HS-5 (cell line): ENCODE data around the gene FXYD5.

Experiments
- DNase-seq: peaks from one replicate; pipeline ENCODE4 v3.0.0-alpha.2; 2012; ENCODE audit warnings: low read depth

Gene FXYD5

GRCh38 chr19:35154525-35155406 lies at the start of gene FXYD5:
Gene FXYD5 (plus strand): TSS chr19:35154735. CDS start chr19:35155551, 816 bp downstream.
- peak; percentile 46 for DNase-seq

- no peak for DNase-seq
These were observed 49.5 kb upstream of the FXYD5 start for GRCh38 chr19:35105047-35105410.

- no peak for DNase-seq
These were observed 48.9 kb upstream of the FXYD5 start for GRCh38 chr19:35105411-35106290.

GRCh38 chr19:35106291-35106583 lies 48.3 kb upstream of the FXYD5 start:
- DNase-seq: no peak

- no peak for DNase-seq
These were observed 47.5 kb upstream of the FXYD5 start for GRCh38 chr19:35106898-35107541.

- no peak for DNase-seq
These were observed 47.0 kb upstream of the FXYD5 start for GRCh38 chr19:35107545-35107944.

GRCh38 chr19:35108730-35109129 lies 45.8 kb upstream of the FXYD5 start:
- DNase-seq: no peak

- no peak for DNase-seq
These were observed 45.0 kb upstream of the FXYD5 start for GRCh38 chr19:35109395-35110112.

GRCh38 chr19:35110974-35111373 lies 43.6 kb upstream of the FXYD5 start:
- DNase-seq: no peak

GRCh38 chr19:35112995-35113688 lies 41.4 kb upstream of the FXYD5 start:
- no peak for DNase-seq

- DNase-seq: no peak
These were observed 40.0 kb upstream of the FXYD5 start for GRCh38 chr19:35114353-35115176.

GRCh38 chr19:35115177-35115951 lies 39.2 kb upstream of the FXYD5 start, which contains the start of gene FXYD3:
Gene FXYD3 (plus strand): TSS chr19:35115823. CDS start chr19:35119377, 3,554 bp downstream.
- DNase-seq: no peak

GRCh38 chr19:35116072-35116801 lies 38.3 kb upstream of the FXYD5 start:
- DNase-seq: no peak

GRCh38 chr19:35117116-35117515 lies 37.4 kb upstream of the FXYD5 start:
- no peak for DNase-seq

- DNase-seq: no peak
These were observed 36.7 kb upstream of the FXYD5 start for GRCh38 chr19:35117799-35118198.

- no peak for DNase-seq
These were observed 36.1 kb upstream of the FXYD5 start for GRCh38 chr19:35118268-35119020.

GRCh38 chr19:35119091-35119490 lies 35.4 kb upstream of the FXYD5 start:
- DNase-seq: no peak

GRCh38 chr19:35119578-35120155 lies 34.9 kb upstream of the FXYD5 start:
- DNase-seq: no peak
